PC-3 (cell line): ENCODE measurements around the gene DRC3. TPM values are rescaled to one million over a fixed set of nuclear protein-coding genes. Genes with fewer than 3 reads are reported as not detected.
A peak's percentile ranks its signal among the peaks of the same experiment; 100 is the strongest.

Experiments used
- ATAC-seq: fragments of 200-7000 bp; cut with Tn5 transposase; 2 replicates; pipeline ENCODE4 v1.9.1; 2020; ENCODE audit warnings: mild to moderate bottlenecking, moderate library complexity
- BruUV-seq: library from RNA; stranded (reverse); fragments of 400-500 nt; replicated peaks from 2 replicates; lab custom pipeline; 2021; lab: Mats Ljungman, UMichigan
- CTCF ChIA-PET: fragments of 300-600 bp; sonication (Branson Sonifier 250); formaldehyde crosslinking; loops from one replicate; lab custom pipeline; 2022; ENCODE audit warnings: antibody characterized with exemption; lab: Charles Lee
- POLR2A ChIA-PET: fragments of 300-600 bp; sonication (Branson Sonifier 250); formaldehyde crosslinking; loops from one replicate; lab custom pipeline; 2022; ENCODE audit warnings: antibody characterized with exemption; ENCODE audit not compliant: unreplicated experiment; lab: Charles Lee
- DNase-seq: peaks from one replicate; pipeline ENCODE4 v3.0.0-alpha.2; 2015
- H2AFZ ChIP-seq: fragments of 300-600 bp; sonication (generic); 2 replicates; pipeline ENCODE4 v1.6.0; 2016; ENCODE audit warnings: antibody characterized with exemption, low read length
- H3F3A ChIP-seq: fragments of 300-600 bp; sonication (generic); one replicate; pipeline ENCODE4 v1.6.0; 2017; ENCODE audit warnings: antibody characterized with exemption, low read length, control low read depth, mild to moderate bottlenecking; ENCODE audit not compliant: unreplicated experiment
- H3K27ac ChIP-seq: fragments of 300-600 bp; sonication (generic); 2 replicates; pipeline ENCODE4 v1.5.1; 2016; ENCODE audit warnings: mild to moderate bottlenecking, low read length
- H3K27me3 ChIP-seq: fragments of 300-600 bp; sonication (generic); 2 replicates; pipeline ENCODE4 v1.6.1; 2016; ENCODE audit warnings: low read length, mixed read lengths
- H3K36me3 ChIP-seq: fragments of 300-600 bp; sonication (generic); 2 replicates; pipeline ENCODE4 v1.6.1; 2016; ENCODE audit warnings: low read depth, mixed run types, low read length, mixed read lengths
- H3K4me1 ChIP-seq: fragments of 300-600 bp; sonication (generic); 2 replicates; pipeline ENCODE4 v1.5.1; 2016; ENCODE audit warnings: low read length; ENCODE audit not compliant: insufficient read depth
- H3K4me2 ChIP-seq: fragments of 300-600 bp; sonication (generic); 2 replicates; pipeline ENCODE4 v1.6.0; 2016; ENCODE audit warnings: low read length
- H3K4me3 ChIP-seq: fragments of 300-600 bp; sonication (generic); 2 replicates; pipeline ENCODE4 v1.5.1; 2016; ENCODE audit warnings: mild to moderate bottlenecking, low read length, mixed read lengths
- H3K79me2 ChIP-seq: fragments of 300-600 bp; sonication (generic); 2 replicates; pipeline ENCODE4 v1.6.1; 2017; ENCODE audit warnings: low read length, mixed read lengths
- H3K9ac ChIP-seq: fragments of 300-600 bp; sonication (generic); 2 replicates; pipeline ENCODE4 v1.6.0; 2016; ENCODE audit warnings: mild to moderate bottlenecking, low read length
- H3K9me2 ChIP-seq: fragments of 300-600 bp; sonication (generic); replicated peaks from 2 replicates; pipeline ENCODE4 v1.6.1; 2016; ENCODE audit warnings: mixed run types, low read length, mixed read lengths
- H3K9me3 ChIP-seq: fragments of 300-600 bp; sonication (generic); 2 replicates; pipeline ENCODE4 v1.6.1; 2016; ENCODE audit warnings: low read length, mixed read lengths
- H4K20me1 ChIP-seq: fragments of 300-600 bp; sonication (generic); 2 replicates; pipeline ENCODE4 v1.6.1; 2016; ENCODE audit warnings: low read length, mixed read lengths
- CTCF ChIP-seq: fragments of 300-600 bp; sonication (generic); conservative IDR thresholded peaks from 2 replicates; pipeline ENCODE4 v1.5.1; 2017; ENCODE audit warnings: antibody characterized with exemption, low read depth, mild to moderate bottlenecking, low read length
- EZH2 ChIP-seq: fragments of 300-600 bp; sonication (generic); IDR thresholded peaks from one replicate; pipeline ENCODE4 v1.6.1; 2017; ENCODE audit warnings: antibody characterized with exemption, mild to moderate bottlenecking, low read length; ENCODE audit not compliant: unreplicated experiment
- EZH2phosphoT487 ChIP-seq: fragments of 300-600 bp; sonication (generic); IDR thresholded peaks from 2 replicates; pipeline ENCODE4 v1.6.1; 2018; ENCODE audit warnings: mild to moderate bottlenecking, antibody characterized with exemption, low read length, borderline replicate concordance
- intact Hi-C: fragments of 100-400 bp; cut with micrococcal nuclease; formaldehyde crosslinking; loops from 2 replicates; pipeline ENCODE4 v1.9.0; 2023
- total RNA-seq: library from RNA; depleted of rRNA; stranded (reverse); fragments of >200 nt; gene quantifications from 2 replicates; pipeline ENCODE4 v1.2.3, GENCODE V29; 2014

The DRC3 gene
- total RNA-seq, 1 experiment from 2014 or later = 1.9 TPM

- H3K4me3 ChIP-seq = no peak overlapping the region
- no peaks in the 10 kb centered on the region for H3F3A ChIP-seq
- DNase-seq (no peak), ATAC-seq (no peak)
- peaks cover 24% of the 10 kb centered on the region for H3K4me1 ChIP-seq
- peak; percentile 59 for TF ChIP-seq CTCF
- TF ChIP-seq EZH2 = no peak
- POLR2A ChIA-PET = no interaction called here
- H3K79me2 ChIP-seq = no peaks in the 10 kb centered on the region
- no TSS peak for BruUV-seq
- H4K20me1 ChIP-seq = no peaks in the 10 kb centered on the region
- H2AFZ ChIP-seq = no peak overlapping the region
- no peaks in the 10 kb centered on the region for H3K36me3 ChIP-seq
- intact Hi-C loops = no loop called here
- CTCF ChIA-PET = no interaction called here
- no peaks in the 10 kb centered on the region for H3K9me3 ChIP-seq
- no peak overlapping the region for H3K4me2 ChIP-seq
- no peak overlapping the region for H3K27ac ChIP-seq
- no peaks in the 10 kb centered on the region for H3K27me3 ChIP-seq
- H3K9ac ChIP-seq = no peak overlapping the region
- no peaks in the 10 kb centered on the region for H3K9me2 ChIP-seq
These were observed 12.9 kb downstream of the DRC3 start for GRCh38 chr17:17985555-17985954.

- no peaks in the 10 kb centered on the region for H3K9me2 ChIP-seq
- no TSS peak for BruUV-seq
- H3K4me3 ChIP-seq = no peak overlapping the region
- ChIA-PET CTCF (no interaction called here), POLR2A (no interaction called here)
- H3K9ac ChIP-seq = no peak overlapping the region
- no peak overlapping the region for H2AFZ ChIP-seq
- no peak overlapping the region for H3K27ac ChIP-seq
- H3K27me3 ChIP-seq = no peaks in the 10 kb centered on the region
- H4K20me1 ChIP-seq = no peaks in the 10 kb centered on the region
- TF ChIP-seq EZH2 (no peak), CTCF (no peak), EZH2phosphoT487 (no peak)
- H3K79me2 ChIP-seq = no peaks in the 10 kb centered on the region
- intact Hi-C loops = no loop called here
- no peaks in the 10 kb centered on the region for H3K36me3 ChIP-seq
- DNase-seq = no peak
- H3K4me1 ChIP-seq = peaks cover 32% of the 10 kb centered on the region
- no peak overlapping the region for H3K4me2 ChIP-seq
- ATAC-seq = no peak
- no peaks in the 10 kb centered on the region for H3F3A ChIP-seq
- no peaks in the 10 kb centered on the region for H3K9me3 ChIP-seq
These were observed 14.7 kb downstream of the DRC3 start for GRCh38 chr17:17987187-17987896.

GRCh38 chr17:17987901-17988300 is 15.2 kb downstream of the DRC3 start:
- no peaks in the 10 kb centered on the region for H3K36me3 ChIP-seq
- no peak for DNase-seq
- BruUV-seq = no TSS peak
- no peak overlapping the region for H2AFZ ChIP-seq
- intact Hi-C loops = no loop called here
- CTCF ChIA-PET = no interaction called here
- no peaks in the 10 kb centered on the region for H4K20me1 ChIP-seq
- H3K27ac ChIP-seq = no peak overlapping the region
- H3F3A ChIP-seq = no peaks in the 10 kb centered on the region
- H3K9ac ChIP-seq = no peak overlapping the region
- peaks cover 31% of the 10 kb centered on the region for H3K4me1 ChIP-seq
- ATAC-seq = no peak
- POLR2A ChIA-PET = no interaction called here
- no peaks in the 10 kb centered on the region for H3K9me3 ChIP-seq
- TF ChIP-seq EZH2phosphoT487 (no peak), EZH2 (no peak), CTCF (no peak)
- no peaks in the 10 kb centered on the region for H3K9me2 ChIP-seq
- no peak overlapping the region for H3K4me2 ChIP-seq
- H3K4me3 ChIP-seq = no peak overlapping the region
- H3K27me3 ChIP-seq = no peaks in the 10 kb centered on the region
- H3K79me2 ChIP-seq = no peaks in the 10 kb centered on the region
